Measurements from ENCODE around the gene MAMSTR.

- no peak for TF ChIP-seq FOS (IDR thresholded peaks at IDR 0.05; ENCODE audit: borderline replicate concordance, extremely low read depth, insufficient read length)
- no peak for TF ChIP-seq BHLHE40 (IDR thresholded peaks at IDR 0.05; ENCODE audit: borderline replicate concordance in 1 of 2, low read depth in 2 of 2, low read length in 1 of 2)
- TF ChIP-seq CTCF (IDR thresholded peaks at IDR 0.05 in 2 of 3, conservative IDR thresholded peaks at IDR 0.05 in 1 of 3; ENCODE audit: control insufficient read depth in 2 of 3, extremely low read depth in 1 of 3, insufficient read depth in 1 of 3, low read depth in 3 of 3, low read length in 3 of 3), result no peak
- TF ChIP-seq RBBP5 (conservative IDR thresholded peaks at IDR 0.05), result no peak
- TF ChIP-seq SIX5 (IDR thresholded peaks at IDR 0.05; ENCODE audit: low read depth, low read length, severe bottlenecking), result no peak
- TF ChIP-seq EZH2 (IDR thresholded peaks at IDR 0.05; ENCODE audit: borderline replicate concordance, control insufficient read depth, low read depth, low read length), result no peak
These were observed 33.2 kb upstream of the MAMSTR start, which contains the start of gene FUT1 for GRCh38 chr19:48752496-48753365.
